SIG-M5 (cell line): ENCODE measurements around the gene PAPPA2.
"Not testable (repeated sequence)": the region's sequence is repeated elsewhere in the genome, so short reads cannot be mapped to it uniquely, and the experiment has no call there.

Source experiments
- DNase-seq: peaks from one replicate; lab custom pipeline; 2025; lab: John Stamatoyannopoulos, UW

The PAPPA2 gene

GRCh38 chr1:176462674-176463378, at the start of gene PAPPA2:
TSS of gene PAPPA2 (plus strand) at chr1:176463175. CDS start at chr1:176556323, 93,148 bp downstream.
- DNase-seq, result no peak

GRCh38 chr1:176416777-176417176, 46.2 kb upstream of the PAPPA2 start:
- no peak for DNase-seq

- DNase-seq, result not testable (repeated sequence)
These were observed 43.4 kb upstream of the PAPPA2 start for GRCh38 chr1:176419608-176420007.

- no peak for DNase-seq
These were observed 28.7 kb upstream of the PAPPA2 start for GRCh38 chr1:176434234-176434633.

GRCh38 chr1:176436251-176436650, 26.7 kb upstream of the PAPPA2 start:
- no peak for DNase-seq

GRCh38 chr1:176440176-176440575, 22.8 kb upstream of the PAPPA2 start:
- no peak for DNase-seq

- no peak for DNase-seq
These were observed 18.7 kb upstream of the PAPPA2 start for GRCh38 chr1:176444286-176444685.

GRCh38 chr1:176445402-176445801, 17.6 kb upstream of the PAPPA2 start:
- DNase-seq, result no peak

- DNase-seq, result no peak
These were observed 14.6 kb upstream of the PAPPA2 start for GRCh38 chr1:176448340-176448739.

GRCh38 chr1:176450526-176450925, 12.4 kb upstream of the PAPPA2 start:
- DNase-seq, result no peak

GRCh38 chr1:176451741-176452140, 11.2 kb upstream of the PAPPA2 start:
- DNase-seq, result not testable (repeated sequence)

GRCh38 chr1:176456795-176457194, 6.2 kb upstream of the PAPPA2 start:
- no peak for DNase-seq

GRCh38 chr1:176460544-176461336, 2.2 kb upstream of the PAPPA2 start:
- DNase-seq, result no peak

GRCh38 chr1:176461576-176461975, 1.4 kb upstream of the PAPPA2 start:
- no peak for DNase-seq

GRCh38 chr1:176466514-176466913, 3.5 kb downstream of the PAPPA2 start:
- DNase-seq, result no peak

- DNase-seq, result no peak
These were observed 6.6 kb downstream of the PAPPA2 start for GRCh38 chr1:176469450-176470010.

GRCh38 chr1:176471338-176472121, 8.6 kb downstream of the PAPPA2 start:
- DNase-seq, result no peak

- no peak for DNase-seq
These were observed 17.0 kb downstream of the PAPPA2 start for GRCh38 chr1:176479971-176480370.

GRCh38 chr1:176480750-176481149, 17.8 kb downstream of the PAPPA2 start:
- no peak for DNase-seq

GRCh38 chr1:176485083-176485482, 22.1 kb downstream of the PAPPA2 start:
- DNase-seq, result no peak

GRCh38 chr1:176494436-176494835, 31.5 kb downstream of the PAPPA2 start:
- no peak for DNase-seq

- no peak for DNase-seq
These were observed 36.7 kb downstream of the PAPPA2 start for GRCh38 chr1:176499671-176500070.
